Parathyroid adenoma (tissue), 2 donors: Measurements from ENCODE around the gene TBC1D8.

Experiments
- H2AFZ ChIP-seq: fragments of 300-600 bp; sonication (generic); one replicate; pipeline ENCODE4 v1.7.0; 2017; ENCODE audit warnings: antibody characterized with exemption, mild to moderate bottlenecking
- H3K27ac ChIP-seq: fragments of 300-600 bp; sonication (generic); one replicate; pipeline ENCODE4 v1.7.0; 2017
- H3K27me3 ChIP-seq: fragments of 300-600 bp; sonication (generic); one replicate; pipeline ENCODE4 v1.7.0; 2017; ENCODE audit warnings: low read length; ENCODE audit not compliant: control insufficient read depth, insufficient read depth
- H3K36me3 ChIP-seq: fragments of 300-600 bp; sonication (generic); one replicate; pipeline ENCODE4 v1.7.0; 2017; ENCODE audit warnings: low read length; ENCODE audit not compliant: control insufficient read depth, insufficient read depth
- H3K4me1 ChIP-seq: fragments of 300-600 bp; sonication (generic); one replicate; pipeline ENCODE4 v1.7.0; 2017; ENCODE audit warnings: control low read depth
- H3K4me2 ChIP-seq: fragments of 300-600 bp; sonication (generic); one replicate; pipeline ENCODE4 v1.7.0; 2017; ENCODE audit warnings: low read length
- H3K4me3 ChIP-seq: fragments of 300-600 bp; sonication (generic); one replicate; pipeline ENCODE4 v1.7.0; 2017; ENCODE audit warnings: low read depth, low read length
- H3K79me2 ChIP-seq: fragments of 300-600 bp; sonication (generic); one replicate; pipeline ENCODE4 v1.7.0; 2017; ENCODE audit warnings: control low read depth
- H3K9ac ChIP-seq: fragments of 300-600 bp; sonication (generic); one replicate; pipeline ENCODE4 v1.7.0; 2017; ENCODE audit warnings: mild to moderate bottlenecking
- H3K9me3 ChIP-seq: fragments of 300-600 bp; sonication (generic); one replicate; pipeline ENCODE4 v1.7.0; 2017; ENCODE audit warnings: low read length; ENCODE audit not compliant: control insufficient read depth
- TF ChIP-seq, protein P1 (sequence below): fragments of 300-600 bp; sonication (generic); IDR thresholded peaks from one replicate; pipeline ENCODE4 v1.7.0; 2017; ENCODE audit warnings: antibody characterized with exemption, mild to moderate bottlenecking
- donor health status: primary hyperparathyroidism.

TBC1D8 gene

DNA sequence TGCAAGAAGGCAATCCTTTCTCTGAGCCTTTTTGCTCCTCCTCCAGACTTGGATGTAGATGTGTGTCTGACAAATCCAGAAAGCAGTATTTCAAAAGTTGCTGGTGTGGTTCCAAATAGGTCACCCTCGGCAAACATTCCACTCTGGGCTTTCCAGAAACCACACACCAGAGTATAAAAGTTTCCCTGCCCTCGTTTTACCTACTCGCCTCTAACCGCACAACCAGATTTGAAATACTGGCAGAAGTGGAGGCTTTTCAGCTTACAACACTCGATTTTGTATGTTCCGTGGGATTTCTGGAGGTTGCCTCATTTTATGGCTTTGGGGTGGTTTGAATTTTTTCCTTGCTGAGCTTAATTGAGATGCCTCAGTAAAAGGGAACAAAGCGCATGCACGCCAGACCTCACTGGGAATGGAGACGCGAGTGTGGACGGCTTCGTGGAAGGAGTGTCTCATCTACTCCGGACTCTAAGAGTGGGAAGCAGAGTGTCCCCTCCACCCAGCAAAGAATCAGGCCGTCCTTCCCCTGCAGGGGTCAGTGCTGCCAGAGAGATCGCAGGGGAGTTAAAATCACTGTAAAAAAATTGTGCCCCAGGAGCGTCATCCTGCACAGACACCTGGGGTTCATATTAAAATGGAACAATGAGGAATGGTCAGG lies 193.1 kb downstream of the TBC1D8 start:
- no peak overlapping the region for H3K27ac ChIP-seq

More for the DNA sequence above, 193.1 kb downstream of the TBC1D8 start:
- no peaks in the 10 kb centered on the region for H3K79me2 ChIP-seq
- no peaks in the 10 kb centered on the region for H3K9me3 ChIP-seq
- H3K4me3 ChIP-seq = no peak overlapping the region
- H3K4me2 ChIP-seq = no peak overlapping the region
- no peak overlapping the region for H3K9ac ChIP-seq
- no peaks in the 10 kb centered on the region for H3K36me3 ChIP-seq
- no peaks in the 10 kb centered on the region for H3K27me3 ChIP-seq
- no peaks in the 10 kb centered on the region for H3K4me1 ChIP-seq
- no peak overlapping the region for H2AFZ ChIP-seq
- TF ChIP-seq, protein P1, sequence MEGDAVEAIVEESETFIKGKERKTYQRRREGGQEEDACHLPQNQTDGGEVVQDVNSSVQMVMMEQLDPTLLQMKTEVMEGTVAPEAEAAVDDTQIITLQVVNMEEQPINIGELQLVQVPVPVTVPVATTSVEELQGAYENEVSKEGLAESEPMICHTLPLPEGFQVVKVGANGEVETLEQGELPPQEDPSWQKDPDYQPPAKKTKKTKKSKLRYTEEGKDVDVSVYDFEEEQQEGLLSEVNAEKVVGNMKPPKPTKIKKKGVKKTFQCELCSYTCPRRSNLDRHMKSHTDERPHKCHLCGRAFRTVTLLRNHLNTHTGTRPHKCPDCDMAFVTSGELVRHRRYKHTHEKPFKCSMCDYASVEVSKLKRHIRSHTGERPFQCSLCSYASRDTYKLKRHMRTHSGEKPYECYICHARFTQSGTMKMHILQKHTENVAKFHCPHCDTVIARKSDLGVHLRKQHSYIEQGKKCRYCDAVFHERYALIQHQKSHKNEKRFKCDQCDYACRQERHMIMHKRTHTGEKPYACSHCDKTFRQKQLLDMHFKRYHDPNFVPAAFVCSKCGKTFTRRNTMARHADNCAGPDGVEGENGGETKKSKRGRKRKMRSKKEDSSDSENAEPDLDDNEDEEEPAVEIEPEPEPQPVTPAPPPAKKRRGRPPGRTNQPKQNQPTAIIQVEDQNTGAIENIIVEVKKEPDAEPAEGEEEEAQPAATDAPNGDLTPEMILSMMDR = no peak
